HG02588 (cell line): ENCODE results near the gene NOLC1.

Source experiments
- ATAC-seq: cut with Tn5 transposase; IDR thresholded peaks from one replicate; pipeline ENCODE4 v1.9.1; 2021; ENCODE audit warnings: mild to moderate bottlenecking, moderate library complexity; ENCODE audit not compliant: unreplicated experiment

Gene NOLC1

DNA sequence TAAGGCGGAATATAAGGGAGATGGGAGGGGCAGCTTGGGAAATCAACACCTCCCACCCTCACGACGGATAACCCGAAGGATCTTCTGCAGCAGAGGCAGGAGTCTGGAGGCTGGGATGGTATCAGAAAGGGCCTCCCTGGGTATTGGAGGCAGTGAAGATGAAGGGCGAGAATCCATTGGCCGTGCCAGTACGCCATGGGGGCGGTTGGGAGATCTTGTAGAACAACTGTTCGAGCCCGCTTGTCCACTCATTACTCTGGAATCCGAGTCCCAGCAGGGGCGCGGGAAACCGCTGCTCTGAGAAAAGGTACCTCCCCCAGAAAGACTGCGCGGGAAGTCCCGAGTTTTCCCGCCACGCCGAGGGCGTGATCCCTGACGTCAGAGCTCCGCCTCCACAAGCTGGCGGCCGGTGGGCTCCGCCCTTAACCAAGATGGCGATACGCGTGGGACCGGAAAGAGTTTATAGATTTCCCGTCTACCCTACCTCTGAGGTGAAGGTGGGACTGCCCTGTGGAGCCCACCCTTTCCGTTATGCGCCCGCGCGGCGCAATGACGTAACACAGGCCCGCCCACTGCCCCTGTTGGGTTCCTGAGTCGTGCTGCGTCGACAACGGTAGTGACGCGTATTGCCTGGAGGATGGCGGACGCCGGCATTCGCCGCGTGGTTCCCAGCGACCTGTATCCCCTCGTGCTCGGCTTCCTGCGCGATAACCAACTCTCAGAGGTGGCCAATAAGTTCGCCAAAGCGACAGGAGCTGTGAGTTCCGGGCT, at the start of gene NOLC1:
Gene NOLC1 (plus strand): TSS at position 616 of the 771 bp plus-strand sequence. CDS start 22 bp downstream, at position 638.
- peak; percentile 87 for ATAC-seq

DNA sequence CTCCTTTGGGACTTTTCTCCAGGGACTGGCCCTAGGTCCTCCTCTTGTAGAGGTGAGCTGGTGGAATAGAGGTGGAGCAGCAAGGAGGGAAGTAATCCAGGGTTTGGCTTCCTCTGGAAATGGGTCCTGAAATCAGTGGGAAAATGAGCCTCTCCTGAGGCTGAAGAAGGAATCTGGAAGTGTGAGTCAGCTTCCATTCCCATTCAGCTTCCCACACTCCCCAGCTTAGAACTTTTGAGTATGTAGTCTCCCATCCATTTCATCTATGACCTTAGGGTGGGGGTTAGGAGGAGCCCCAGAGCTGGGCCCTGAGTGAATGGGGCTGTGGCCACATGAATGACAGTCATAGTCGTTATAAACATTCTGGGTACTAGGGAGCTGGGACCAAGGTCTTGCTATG, 49.8 kb upstream of the NOLC1 start:
- ATAC-seq, result no peak

DNA sequence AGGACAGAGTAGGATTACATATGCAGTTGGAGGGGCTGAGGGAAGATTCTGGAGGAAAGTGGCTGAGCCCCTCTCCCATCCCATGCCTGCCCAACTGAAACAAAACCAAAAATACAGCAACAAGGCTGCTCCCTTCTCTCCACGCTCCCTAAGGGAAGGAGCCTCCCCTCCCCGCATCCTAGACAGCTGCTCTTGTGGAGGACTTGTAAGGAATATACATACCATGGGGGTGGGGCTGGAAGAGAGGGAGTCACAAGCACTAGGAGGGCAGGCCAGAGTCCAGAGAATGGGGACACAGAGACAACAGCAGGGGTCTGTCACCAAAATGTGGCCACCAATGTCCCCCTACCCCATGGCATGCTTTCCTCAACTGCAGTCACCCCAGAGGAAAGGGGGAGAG, 45.2 kb upstream of the NOLC1 start:
- ATAC-seq, result no peak

DNA sequence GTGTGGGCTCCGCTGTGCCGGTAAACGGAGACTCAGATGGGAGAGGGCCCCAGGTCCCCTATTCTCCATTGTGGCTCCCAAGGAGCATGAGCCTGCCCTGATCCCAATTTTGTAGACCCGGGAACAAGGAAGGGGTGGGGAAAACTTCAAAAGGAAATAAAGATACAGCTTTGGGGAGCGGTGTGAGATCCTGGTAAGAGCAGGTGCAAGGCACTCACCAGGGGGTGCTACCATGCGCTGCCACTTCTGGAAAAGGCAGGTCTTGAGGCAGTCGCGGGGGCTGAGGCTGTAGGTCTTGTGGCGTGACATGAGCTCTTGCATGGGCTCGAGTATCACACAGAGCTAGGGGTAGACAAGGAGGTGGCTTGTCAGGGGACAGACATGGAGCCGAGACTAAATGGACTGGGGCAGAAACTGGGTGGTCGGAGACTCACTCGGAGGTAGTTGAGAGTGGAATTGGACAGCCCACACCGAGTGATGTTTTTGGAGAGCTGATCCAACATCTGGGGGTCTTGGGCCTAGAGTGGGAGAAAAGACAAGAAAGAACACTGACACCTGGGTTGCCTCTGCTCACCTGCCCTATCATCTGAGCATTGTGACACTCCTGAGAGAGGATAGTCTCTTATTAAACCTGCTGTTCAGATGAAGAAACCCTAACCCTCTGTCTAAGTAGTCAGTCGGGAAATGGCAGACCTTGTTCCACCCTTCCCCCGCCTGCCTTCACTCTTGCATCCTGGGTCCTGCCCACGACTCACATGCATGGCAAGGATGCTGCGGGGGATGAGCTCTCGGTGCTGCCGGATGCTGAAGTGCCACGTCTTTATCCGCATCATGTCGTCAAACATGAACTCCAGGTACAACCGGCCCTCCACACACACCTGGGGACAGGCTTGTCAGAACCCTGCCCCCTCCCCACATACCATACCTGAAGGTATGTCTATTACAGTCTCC, 42.7 kb upstream of the NOLC1 start:
- ATAC-seq, result no peak

DNA sequence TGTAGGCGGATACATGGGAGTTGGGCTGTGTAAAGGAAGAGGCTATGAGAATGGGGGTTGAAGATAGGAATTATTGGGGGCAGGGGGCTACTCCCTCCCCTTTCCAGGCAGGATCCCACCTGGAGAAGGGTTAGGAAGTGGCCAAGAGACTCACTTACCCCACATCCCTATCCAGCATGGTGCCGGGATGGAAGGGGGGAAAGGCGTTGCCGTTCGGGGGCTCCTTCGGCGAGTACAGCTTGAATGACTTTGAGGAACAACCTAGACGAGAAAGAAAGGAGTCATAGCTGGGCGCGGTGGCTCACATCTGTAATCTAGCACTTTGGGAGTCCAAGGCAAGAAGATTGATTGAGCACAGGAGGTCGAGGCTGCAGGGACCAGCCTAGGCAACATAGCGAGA, 40.9 kb upstream of the NOLC1 start:
- no peak for ATAC-seq

DNA sequence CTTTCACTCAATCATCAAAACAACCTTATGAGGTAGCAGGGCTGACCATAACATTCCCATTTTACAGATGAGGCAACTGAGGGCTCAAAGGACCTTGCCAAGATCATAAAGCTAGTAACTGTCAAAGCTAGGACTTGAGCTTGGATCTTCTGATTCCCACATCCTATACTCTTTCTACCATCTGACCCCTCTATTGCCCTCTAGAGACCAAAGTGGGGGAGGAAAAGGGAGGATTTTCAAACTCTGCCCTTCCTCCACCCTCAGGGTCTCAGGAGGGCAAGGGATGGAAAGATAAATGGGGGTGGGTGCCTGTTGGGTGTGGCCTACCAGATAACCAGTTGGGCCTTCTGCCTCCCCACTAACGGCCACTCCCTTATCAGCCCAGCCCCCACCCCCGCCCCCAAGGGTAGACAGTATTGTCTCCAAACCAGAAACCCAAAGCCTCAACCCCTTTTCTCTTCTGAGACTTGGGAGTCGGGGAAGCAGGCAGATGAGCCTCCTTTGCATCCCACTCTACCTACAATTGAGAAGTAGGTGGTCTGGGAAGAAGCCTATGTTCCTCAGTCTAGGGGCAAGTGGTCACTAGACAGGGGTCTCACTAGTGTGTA, 39.9 kb upstream of the NOLC1 start:
- ATAC-seq, result no peak

DNA sequence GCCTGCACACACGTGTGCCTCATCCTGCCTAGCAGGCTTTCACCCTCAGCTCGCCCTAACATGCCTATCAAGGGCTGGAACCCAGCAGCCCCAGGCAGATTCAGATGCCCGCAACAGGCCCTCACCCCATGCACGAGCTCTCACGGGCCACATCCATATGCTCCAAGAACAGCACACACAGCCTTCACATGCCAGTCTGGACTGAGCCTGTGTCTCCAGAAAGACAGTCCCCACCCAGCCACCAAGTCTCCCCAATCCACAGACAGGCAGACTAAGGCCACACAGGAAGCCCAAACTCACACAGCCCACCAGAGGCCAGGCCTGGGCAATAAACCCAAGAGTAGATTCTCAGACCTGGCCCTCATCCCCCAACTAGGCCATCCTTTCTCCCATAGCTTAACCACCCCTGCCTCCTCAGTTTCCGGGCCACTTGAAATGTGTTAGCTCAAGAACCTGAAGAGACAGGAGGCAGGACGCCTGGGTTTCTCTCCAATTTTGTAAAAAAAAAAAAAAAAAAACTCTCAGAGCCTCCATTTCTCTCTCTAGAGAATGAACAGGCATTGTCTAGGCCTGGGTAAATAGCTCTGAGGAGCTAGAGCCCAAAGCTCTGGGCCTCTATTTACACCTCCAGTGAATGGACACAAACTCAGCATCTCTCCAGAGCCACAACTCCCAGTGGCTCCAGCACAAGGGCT, 38.8 kb upstream of the NOLC1 start:
- ATAC-seq, result no peak

DNA sequence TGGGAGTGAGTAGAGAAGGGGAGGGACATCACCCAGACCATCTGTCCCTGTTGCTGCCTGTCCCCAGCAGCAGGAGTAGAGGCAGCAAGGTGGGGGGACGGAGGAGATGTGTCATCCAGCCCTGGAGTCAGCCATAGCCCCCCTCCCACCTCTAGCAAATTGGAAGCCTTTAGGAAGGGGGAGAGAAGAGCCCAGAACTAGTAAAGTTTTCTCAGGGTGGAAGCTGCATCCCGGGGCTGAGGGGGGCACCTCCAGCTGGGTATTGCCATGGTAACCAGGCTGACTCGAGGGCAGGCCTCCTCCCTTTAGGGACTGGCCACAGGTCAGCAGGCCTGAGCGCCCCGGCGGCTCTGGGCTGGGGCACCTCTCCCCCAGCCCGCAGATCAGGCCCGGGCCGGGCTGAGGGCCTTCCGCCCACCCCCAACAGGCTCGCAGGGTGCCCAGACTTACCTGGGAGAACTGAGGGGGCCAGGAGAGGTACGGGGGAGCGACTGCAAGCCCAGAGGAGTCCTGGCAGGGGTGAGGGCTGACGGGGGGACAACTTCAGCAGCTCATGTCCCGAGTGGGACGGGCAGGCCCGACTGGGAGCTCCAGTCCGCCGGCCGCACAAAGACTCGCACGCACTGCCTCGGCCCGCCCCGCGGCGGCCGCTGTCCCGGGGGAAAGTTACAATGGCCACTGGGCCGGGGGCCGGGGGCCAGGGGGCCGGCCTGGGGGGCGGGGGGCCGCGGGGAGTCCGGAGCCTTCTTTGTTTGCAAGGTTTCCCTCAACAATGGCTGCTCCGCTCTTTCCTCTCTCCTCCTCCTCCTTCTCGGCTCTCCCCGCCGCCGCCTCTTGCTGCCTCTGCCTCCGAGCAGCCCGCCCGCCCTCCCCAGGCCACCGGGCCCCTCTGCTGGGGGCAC, 38.0 kb upstream of the NOLC1 start:
- ATAC-seq, result no peak

DNA sequence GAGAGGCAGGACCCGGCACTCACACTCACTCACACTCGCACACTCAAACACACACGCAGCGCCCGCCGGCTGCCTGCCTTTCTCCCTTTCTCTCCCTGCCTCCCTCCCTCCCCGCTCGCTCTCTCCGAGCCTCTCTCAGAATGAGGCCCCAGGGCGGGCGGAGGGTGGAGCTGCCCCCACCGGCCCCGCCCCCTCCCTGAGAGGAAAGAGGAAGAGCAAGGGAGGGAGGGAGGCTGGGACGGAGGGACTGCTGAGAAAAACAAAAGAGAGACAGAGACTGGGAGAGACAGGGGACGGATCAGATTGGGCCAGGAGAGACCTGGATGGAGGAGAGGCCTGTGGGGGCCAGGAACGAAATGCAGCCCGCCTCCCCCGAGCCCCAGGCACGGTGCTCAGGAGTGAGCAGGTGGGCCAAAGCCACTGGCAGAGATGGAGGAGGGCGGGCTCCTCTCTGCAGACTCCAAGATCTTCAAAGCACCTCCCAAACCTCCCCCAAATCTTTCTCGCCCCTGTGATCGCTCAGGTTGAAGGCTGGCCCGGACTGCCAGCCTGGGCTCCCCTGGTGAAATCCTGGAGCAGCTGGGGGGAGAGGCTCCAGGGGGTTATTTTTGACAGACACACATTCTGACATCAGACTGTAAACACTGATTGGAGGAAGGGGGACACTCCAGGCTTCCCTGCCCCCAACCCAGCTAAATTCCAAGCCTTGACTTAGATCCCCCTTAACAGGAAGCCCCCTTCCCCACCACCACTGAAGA, 37.1 kb upstream of the NOLC1 start:
- peak; percentile 70 for ATAC-seq

DNA sequence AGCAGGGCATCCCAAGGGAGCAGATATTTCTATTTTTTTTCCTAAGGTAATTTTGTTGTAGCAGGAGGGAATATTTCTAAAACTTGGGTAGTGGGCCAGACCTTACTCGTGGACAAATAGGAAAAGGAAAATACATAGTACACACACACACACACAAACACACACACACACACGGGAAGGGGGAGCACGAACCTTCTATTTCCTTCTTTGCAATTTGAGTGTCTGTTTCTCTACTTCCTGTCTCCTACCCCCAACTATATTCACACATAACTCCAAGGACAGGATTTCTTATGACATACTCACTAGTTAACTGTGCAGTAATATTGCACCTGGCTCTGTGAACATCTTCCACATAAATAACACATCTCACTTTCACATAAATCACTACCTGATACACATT, 36.4 kb upstream of the NOLC1 start:
- ATAC-seq, result no peak

DNA sequence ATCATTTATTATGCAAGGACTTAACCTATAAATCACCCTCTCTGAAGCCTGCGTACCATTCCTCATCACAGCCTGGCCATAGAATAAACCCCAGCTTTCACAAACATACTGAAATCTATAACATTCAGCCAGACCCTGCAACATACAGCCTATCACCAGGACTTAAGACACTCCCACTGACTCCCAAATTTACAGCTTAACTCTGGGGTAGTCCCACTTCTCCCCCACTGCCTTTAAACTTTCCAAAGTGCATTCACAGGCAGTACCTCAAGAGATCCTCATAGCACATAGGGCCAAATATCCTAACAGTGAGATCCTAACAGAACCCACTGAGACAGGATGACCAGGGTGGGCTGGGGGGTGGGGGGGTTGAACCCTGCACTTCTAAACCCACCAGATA, 35.5 kb upstream of the NOLC1 start:
- ATAC-seq, result no peak

DNA sequence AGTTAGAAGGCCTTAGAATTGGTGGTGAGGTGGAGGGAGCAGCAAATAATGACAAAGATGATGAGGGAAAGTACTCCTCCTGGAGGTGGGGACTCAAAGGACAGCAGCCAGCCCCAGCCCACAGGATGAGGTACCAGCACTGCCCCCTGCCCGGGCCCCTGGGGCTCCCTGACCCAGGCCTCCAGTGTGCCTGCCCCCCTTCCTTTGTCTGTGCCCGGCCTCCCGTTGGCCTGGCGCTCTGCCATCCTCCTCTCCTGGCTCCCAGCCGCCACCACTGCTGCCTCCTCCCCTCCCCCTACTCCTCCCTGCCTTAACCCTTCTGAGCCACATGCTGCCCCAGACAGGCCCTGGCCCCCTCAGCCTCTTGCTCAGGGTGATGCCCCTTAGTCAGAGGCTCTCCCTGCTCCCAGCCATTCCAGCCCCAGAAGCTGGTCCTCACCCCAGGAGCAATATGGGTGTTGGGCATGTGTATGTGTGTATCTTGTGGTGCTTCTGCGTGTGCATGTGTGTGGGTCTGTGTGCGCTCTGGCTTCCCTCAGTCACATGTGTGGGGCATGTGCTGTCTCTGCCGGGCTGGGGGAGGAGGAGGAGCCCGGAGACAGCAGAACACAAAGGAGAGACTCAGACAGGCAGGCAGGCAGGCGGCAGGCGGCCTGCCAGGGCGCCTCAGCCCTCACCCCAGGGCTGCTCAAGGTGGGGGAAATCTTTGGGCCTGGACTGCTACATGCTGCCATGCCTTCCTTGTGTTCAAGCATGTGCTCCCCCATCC, 34.6 kb upstream of the NOLC1 start:
- no peak for ATAC-seq

DNA sequence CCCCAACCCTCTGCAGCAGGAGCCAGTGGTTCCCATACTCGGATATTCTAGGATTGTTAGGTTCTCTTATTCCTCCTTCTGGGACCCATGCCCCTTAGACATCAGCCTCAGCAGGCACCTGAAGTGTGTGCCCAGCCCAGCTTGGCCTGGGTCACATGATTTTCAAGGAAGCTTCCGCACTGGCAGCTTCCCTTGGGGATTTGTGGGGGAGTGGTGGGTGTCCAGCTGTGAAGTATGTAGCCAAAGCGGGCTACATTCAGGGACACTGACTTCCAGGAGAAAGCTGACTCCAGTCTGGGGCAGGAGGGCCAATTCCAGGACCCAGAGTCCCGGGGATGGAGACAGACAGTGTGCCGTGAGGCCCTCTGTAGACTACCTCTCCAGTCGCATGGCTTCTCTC, 33.3 kb upstream of the NOLC1 start:
- no peak for ATAC-seq

DNA sequence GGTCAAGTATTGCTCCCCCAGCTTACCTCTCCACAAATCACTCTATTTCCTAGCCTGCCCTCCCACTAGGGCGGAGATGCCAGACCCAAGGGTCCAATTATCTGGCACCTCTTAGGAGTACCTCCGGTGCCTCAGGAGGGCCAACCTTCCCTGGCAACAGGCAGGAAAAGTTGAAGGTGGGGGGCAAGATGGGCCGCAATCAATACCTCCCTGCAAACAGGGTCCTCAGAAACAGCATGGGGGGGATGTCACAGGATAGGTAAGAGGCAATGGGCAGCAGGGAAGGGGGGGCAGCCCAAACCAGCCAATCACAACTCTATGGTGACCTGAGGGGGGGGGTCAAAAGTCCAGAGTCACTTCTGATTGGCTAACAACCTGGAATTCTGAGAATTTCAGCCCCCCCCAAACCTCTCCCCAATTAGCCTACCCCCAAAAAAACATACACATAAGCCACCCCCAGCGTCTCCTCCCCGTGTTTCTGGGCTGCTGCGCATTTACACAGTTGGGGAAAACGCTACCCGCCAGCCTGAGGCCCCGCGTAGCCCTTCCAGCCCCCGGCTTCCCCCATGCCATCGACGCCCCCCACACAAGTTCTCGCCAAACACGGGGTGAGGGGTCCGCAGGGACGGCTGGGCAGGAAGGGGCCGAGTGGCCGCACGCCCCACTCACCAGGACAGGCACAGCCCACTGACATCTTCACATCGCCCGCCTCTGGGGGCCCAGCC, 32.6 kb upstream of the NOLC1 start:
- ATAC-seq, result no peak

DNA sequence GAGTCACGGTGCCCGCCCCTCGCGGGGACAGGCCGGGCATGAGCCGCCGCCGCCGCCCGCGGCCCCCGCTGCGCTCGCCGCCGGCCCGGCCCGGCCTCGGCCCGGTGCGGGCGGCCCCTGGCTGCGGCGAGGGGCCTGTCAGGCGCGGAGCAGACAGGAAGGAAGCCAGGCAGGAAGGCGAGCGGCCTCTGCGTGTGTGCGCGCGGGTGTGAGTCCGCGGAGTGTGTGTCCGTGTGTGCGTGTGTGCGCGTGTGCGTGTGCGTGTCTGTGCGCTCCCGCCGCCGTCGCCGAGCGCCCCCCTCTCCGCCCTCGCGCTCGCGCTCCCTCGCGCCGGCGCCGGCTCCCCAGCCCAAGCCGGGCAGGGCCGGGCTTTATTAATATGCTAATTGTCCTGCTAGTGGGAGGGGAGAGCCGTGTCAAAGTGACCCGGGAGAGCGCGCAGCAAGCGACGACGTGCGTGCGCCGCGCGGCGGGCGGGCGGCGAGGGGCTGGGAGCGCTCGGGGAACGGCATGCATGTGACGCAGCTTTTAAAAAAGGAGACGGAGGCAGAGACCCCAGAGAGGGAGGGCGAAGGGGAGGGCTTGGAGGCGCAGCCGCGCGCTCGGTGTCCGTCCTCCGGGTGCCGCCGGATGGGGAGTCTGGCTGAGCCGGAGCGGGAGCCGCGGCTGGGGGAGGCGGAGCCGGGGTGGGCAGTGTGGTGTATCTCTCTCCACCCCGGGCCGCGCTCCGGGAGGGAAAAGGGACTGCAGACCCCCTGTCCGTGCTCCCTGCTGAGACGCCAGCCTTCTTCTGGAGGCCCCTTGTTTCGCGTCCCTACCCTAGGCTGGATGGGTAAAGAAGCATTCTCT, 31.8 kb upstream of the NOLC1 start, which contains the start of gene LDB1:
Gene LDB1 (minus strand): TSS at position 227 of the 849 bp plus-strand sequence. CDS start 258 bp downstream, outside the sequence.
- peak; percentile 47 for ATAC-seq

DNA sequence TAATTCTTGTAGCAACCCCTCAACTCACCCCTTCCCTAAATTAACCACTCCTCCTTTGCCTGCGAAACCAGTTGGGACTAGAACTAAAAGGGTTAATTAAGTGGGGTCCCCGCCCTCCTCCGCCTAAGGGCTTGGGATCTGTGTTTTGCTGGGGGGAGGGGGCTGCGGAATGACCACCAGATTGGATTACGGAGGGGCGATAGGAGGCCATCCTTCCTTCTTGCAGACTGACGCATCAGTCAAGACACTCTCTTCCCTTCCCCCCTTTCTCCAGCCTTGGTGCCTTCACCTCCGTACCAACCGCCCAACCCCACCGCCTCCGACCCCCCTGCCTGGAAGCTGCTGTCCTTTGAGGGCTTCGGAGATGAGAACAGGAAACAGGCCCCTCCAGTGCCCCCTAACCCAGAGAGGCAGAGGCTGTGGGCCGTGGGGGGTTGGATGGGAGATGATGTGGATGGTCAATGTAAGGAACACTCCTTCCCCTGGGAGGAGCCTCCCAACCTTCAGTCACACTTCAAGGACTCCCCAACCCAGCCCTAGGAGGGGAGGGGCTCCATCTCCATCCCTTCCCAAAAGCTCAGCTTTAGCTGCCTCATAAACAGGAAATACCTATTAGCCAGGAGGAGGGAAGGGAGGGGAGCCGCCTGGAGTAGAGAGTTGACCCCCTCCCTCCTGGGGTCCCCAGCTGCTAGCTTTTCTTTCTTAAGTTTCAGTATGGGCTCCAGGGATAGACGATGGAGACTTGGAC, 31.0 kb upstream of the NOLC1 start:
- ATAC-seq, result no peak
